NT2/D1 (cell line): Measurements from ENCODE around the gene LBHD1.

Experiments used
- SUZ12 ChIP-seq: IDR thresholded peaks from 2 replicates; pipeline ENCODE4 v1.6.1; 2011; ENCODE audit not compliant: insufficient read length, insufficient read depth; ENCODE audit errors: extremely low read depth
- YY1 ChIP-seq: IDR thresholded peaks from 2 replicates; pipeline ENCODE4 v1.6.1; 2011; ENCODE audit not compliant: insufficient read length, insufficient read depth
- ZNF274 ChIP-seq: IDR thresholded peaks from 2 replicates; pipeline ENCODE4 v1.6.1; 2011; ENCODE audit warnings: mild to moderate bottlenecking, low read depth, low read length

- no peak for TF ChIP-seq SUZ12
- TF ChIP-seq ZNF274 = no peak
- TF ChIP-seq YY1 = no peak
Observed at GRCh38 chr11:62666259-62666926, 5.7 kb downstream of the LBHD1 start.
